ENCODE results near the gene BACH2.
"Not testable (repeated sequence)": the region's sequence is repeated elsewhere in the genome, so short reads cannot be mapped to it uniquely, and the experiment has no call there.

BACH2 gene

DNA sequence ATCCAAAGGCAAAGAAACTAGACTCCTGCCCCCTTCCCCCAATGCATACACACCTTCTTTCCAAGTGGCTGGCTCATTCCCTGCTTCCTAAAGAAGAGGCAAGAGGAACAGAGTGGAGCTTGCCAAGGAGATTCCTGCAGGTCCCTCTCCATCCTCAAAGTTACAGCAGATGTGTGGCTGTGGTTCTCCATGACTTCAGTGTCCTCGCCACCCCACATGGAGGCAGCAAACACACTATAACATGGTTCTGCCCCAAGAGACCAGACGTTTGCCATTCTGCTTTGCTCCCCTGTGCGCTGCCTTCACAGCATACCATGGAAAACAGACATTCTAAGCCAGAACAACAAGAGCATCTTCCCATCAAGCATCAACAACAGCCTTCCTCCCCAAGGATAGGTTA lies 84.4 kb downstream of the BACH2 start:
- DNase-seq (ENCODE audit: low read depth) = no peak

- DNase-seq (ENCODE audit: low read depth) = no peak
These were observed 87.1 kb downstream of the BACH2 start for GRCh38 chr6:90209527-90209926.

GRCh38 chr6:90208690-90209089 lies 88.0 kb downstream of the BACH2 start:
- DNase-seq (ENCODE audit: low read depth) = not testable (repeated sequence)

DNA sequence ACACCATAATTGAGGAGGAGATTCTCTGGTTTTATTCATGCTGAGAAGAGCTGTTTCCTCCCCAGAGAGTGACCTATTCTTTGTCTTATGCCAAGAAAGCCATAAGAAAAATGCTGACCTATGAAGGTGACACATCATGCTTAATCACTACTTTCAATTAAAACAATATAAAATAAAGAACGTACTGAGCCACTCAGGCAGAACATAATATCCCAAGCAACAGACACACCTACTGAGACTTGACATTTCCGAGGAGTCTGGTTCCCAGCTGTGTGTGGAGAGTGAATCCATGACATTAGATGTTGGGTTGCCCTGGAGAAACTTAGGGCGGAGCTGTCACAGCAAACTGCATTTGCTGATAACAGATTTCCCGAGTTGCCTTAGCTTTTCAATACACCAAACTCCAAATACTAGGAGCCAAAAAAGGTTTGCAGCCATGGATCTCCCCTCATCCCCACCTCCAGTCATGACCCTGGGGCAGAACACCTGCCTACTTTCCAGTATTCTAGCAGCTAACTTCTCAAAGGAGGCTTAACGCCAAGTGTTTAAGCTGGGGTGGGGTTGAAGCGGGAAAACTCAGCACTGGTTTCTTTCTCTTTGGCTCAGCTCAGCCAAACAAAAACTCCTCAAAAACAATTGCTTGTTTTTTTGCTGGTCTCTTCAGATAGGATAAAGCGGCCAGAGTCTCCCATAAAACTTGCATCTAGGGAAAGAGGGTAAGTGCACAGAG lies 92.2 kb downstream of the BACH2 start:
- no peak for DNase-seq (ENCODE audit: low read depth)

DNA sequence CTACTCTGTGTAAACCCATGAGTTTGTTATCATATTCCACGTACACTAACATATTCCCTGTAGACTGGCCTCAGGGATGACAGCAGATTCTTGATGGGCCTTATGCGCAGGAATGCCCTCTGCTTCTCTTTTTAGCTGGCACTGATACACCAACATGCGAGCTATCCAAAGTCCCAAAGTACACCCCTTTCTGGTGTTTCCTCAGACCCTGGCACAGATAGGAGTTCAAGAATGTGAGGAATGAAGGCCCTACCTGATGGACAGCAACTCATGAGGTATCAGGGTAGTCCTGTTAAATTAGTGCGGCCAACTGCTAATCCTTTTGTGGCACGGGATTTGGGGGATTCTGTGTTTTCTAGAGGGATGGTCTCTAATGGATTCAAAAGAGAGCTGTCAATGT lies 93.0 kb downstream of the BACH2 start:
- DNase-seq (ENCODE audit: low read depth) = no peak

DNA sequence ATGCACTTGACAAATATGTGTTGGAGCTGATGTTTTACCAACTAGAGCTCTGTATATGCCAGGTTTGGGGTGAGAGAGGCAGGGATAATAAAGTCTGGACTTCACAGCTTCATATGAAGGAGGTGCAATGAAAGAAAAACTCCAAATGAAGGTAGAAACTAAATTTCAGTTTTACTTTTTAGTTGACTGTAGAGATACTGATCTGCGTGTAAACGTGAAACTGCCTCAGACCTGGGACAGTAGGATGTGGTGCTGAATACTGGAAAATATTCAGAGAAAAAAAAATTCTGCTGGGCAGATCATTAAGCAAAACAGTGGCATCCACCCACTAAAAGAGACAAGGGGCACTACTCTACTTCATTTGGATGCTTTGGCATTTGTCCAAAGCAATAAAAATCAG lies 94.5 kb downstream of the BACH2 start:
- no peak for DNase-seq (ENCODE audit: low read depth)

DNA sequence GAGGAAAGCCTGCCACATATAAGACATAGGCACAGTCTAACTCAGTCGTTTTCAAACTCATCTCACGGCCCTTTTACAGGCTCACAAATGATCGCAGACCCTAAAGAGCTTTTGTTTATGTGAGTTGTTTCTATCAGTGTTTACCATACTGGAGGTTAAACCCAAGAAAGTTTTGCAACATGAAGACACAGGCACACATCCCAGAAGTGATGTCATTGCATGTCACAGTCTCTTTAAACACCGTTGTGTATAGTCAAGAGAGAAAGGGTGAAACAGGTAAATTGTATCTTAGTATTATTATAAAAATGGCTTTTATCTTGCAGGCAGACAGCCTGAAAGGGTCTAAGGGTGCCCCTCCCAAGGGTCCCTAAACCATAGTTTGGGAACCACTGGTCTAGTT lies 96.7 kb downstream of the BACH2 start:
- no peak for DNase-seq (ENCODE audit: low read depth)

GRCh38 chr6:90198758-90199425 lies 97.8 kb downstream of the BACH2 start:
- no peak for DNase-seq (ENCODE audit: low read depth)

GRCh38 chr6:90197854-90198496 lies 98.7 kb downstream of the BACH2 start:
- DNase-seq (ENCODE audit: low read depth) = no peak

DNA sequence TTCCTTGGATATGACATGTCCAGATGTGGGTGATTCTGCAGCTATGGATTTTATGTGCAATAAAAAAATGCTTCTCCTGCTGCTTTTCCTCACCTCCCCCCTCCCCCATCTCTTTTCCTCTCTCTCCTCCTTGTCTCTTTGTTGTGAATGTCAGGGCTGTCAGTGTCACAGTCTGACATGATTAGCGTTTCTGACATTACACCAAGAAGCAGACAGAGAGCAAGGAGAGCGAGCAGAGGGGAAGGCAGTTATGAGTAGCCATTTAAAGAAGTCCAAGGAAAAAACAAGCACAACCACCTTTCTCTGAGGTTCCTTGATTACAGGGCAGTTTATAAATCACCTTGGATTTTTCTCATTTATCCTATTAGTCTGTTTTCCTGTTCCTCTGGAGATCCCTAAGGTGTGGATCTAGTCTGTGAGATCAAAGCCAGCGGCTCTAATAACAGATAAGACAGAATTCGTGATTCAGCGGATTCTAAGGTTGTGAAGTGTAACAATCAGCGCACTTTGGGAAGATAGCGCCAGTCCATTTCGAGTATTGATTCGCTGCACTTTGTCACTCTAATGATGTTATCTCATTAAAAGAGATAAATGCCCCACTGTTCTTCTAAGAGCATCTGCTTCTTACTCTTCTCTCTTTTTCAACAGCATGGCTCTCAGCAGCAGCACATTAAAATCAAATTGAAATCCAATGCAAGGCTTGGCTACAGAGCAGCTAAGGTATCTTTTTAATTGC lies 101.4 kb downstream of the BACH2 start:
- DNase-seq (ENCODE audit: low read depth) = no peak

GRCh38 chr6:90194371-90194841 lies 102.2 kb downstream of the BACH2 start:
- no peak for DNase-seq (ENCODE audit: low read depth)

- no peak for DNase-seq (ENCODE audit: low read depth)
These were observed 103.3 kb downstream of the BACH2 start for GRCh38 chr6:90193359-90193758.

GRCh38 chr6:90192857-90193256 lies 103.8 kb downstream of the BACH2 start:
- DNase-seq (ENCODE audit: low read depth) = no peak

GRCh38 chr6:90190752-90191395 lies 105.8 kb downstream of the BACH2 start:
- DNase-seq (ENCODE audit: low read depth) = no peak

DNA sequence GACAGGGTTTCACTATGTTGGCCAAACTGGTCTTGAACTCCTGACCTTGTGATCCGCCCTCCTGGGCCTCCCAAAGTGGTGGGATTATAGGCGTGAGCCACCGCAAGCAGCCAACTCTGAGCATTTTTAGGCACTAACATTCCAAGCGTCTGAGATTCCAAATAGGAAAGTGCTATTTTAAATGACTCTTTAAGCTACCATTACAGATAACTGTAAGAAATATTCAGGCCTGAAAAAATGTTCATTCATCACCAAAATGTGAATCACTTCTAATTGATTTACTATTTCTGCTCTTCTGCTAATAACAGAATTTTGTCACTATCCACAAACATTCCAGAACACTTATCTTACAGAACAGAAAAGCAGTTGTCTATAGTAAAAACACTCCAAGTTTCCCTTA lies 106.5 kb downstream of the BACH2 start:
- DNase-seq (ENCODE audit: low read depth) = no peak

GRCh38 chr6:90187437-90188121 lies 109.1 kb downstream of the BACH2 start:
- DNase-seq (ENCODE audit: low read depth) = no peak

GRCh38 chr6:90186637-90187371 lies 109.8 kb downstream of the BACH2 start:
- no peak for DNase-seq (ENCODE audit: low read depth)

DNA sequence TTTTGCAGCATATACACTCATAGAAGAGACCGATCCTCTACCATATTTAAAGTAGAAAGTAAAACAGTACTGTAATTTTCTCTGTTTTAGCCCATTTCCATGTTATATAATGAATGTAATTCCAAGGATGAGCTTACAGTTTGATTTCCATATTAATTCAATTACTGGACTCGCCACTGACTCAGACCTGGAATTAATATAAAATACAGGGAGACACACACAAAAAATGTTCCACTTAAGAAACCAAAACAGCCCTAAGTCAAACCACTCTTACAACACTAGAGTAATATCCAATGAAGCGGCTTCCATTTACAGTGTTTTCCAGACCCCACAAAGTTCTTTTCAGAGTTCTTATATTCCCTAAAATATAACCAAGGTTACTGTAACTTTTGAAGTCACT lies 110.6 kb downstream of the BACH2 start:
- no peak for DNase-seq (ENCODE audit: low read depth)

DNA sequence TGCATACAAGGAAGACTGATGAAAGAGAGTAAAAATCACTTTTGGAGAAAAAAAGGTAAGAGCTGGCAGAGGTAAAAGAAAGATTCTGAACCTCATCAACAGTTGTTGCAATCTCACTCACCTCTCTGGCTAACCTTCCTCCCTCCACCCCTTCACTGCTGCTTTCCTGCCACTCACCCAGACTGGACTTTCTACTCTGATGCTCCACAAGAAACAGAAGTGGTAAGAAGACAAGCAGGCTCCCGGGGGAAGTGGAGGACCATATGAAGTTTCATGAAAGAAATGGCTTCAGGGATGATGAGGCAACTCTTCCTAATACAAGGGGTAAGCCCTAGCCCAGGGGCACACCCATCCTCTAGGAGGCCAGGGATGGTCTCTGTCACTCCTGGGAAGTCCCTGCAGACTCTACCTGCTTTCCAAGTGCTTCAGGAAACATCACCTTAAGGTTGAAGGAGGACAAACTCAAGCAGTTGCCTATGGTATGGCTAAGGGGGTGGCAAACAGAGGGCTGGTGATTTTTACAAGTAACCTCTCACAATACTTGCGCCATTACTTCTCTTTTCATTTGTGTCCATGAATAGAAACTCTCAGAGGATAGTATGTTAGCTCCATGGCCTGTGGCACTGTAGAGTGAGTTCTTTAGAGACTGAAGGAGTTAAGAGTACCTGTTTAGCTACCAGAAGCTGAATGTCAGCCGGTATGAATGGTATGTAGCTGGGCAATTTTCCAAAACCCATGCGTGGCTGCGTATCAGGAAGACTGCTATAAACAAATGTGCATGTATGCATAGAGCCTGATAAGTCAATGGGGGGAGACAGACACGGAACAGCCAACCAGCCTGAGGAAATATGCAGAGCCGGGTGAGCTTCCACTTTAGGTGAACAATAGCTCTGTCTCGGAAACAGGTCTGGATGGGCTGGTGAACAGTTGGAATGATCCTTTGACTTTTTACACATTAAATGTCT lies 112.0 kb downstream of the BACH2 start:
- DNase-seq (ENCODE audit: low read depth) = no peak
